ENCODE results near the gene KRT10. TPM values are rescaled to one million over a fixed set of nuclear protein-coding genes. Genes with fewer than 3 reads are reported as not detected.

The KRT10 gene
- total and polyA plus RNA-seq, 9 of the 15 experiments (the other 6 are each of a cell fraction or from before 2014, with no cell fraction given) = 47.0 to 179 (median 76.2) TPM

DNA sequence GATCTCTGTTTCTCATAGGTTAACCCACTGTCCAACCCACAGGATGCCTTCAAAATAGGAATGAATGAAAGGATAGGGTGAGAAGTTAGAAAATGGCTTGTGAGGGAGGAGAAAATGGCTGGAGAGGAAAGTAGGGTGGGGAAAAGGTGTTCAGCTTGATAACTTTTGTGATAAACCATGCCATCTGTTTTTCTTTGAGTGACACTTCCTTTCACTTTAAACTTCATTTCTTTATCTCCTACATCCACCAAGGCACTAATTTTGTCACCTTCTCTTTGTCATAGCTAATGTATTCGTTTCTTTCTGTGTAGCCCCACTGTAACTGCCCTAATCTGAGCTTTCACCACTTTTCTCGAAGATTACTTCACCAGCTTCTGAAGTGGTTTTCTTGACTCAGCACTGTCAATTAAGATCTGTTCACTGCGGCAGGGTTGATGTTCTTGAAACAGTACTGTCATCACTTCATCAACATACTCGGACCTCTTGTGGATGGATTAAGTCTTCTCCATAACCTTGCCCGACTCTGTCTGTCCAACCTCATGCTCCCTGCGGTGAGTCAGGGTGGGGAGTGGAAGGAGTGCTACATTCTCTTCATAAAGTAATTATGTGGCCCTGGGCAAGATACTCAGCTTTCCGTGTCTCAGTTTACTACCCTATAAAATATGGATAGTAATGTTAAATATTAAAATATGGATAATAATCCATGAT is 5.5 kb upstream of the KRT10 start (continued):
- TF ChIP-seq LEF1 (IDR thresholded peaks at IDR 0.05) (peak; percentile 100), ZNF12 (CRISPR knock-in tag; IDR thresholded peaks at IDR 0.05) (no peak), CHD1 (IDR thresholded peaks at IDR 0.05; ENCODE audit: low read length) (no peak), CBFA2T2 (conservative IDR thresholded peaks at IDR 0.05) (peak; percentile 98), ZFP36 (IDR thresholded peaks at IDR 0.05; ENCODE audit: low read depth, low read length, partially characterized antibody) (no peak), PML (IDR thresholded peaks at IDR 0.05; ENCODE audit: low read length) (peak; percentile 97), ETV1 (tag; conservative IDR thresholded peaks at IDR 0.05; ENCODE audit: low read depth) (peak; percentile 57), EHMT2 (IDR thresholded peaks at IDR 0.05) (peak; percentile 96), SREBF2 (CRISPR knock-in tag; IDR thresholded peaks at IDR 0.05) (no peak), RAD21 (CRISPR knock-in tag; conservative IDR thresholded peaks at IDR 0.05 in 1 of 2, IDR thresholded peaks at IDR 0.05 in 1 of 2) (peak in 1 of 2 experiments; percentile 44; a peak in 2 of 4 replicates), KLF6 (CRISPR knock-in tag; IDR thresholded peaks at IDR 0.05; ENCODE audit: borderline replicate concordance) (no peak)
- TF ChIP-seq, protein P1, sequence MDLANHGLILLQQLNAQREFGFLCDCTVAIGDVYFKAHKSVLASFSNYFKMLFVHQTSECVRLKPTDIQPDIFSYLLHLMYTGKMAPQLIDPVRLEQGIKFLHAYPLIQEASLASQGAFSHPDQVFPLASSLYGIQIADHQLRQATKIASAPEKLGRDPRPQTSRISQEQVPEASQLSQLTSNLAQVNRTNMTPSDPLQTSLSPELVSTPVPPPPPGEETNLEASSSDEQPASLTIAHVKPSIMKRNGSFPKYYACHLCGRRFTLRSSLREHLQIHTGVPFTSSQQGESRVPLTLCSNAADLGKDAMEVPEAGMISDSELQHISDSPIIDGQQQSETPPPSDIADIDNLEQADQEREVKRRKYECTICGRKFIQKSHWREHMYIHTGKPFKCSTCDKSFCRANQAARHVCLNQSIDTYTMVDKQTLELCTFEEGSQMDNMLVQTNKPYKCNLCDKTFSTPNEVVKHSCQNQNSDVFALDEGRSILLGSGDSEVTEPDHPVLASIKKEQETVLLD (IDR thresholded peaks at IDR 0.05) = peak; percentile 82; the same call in 1 of the 2 replicates
- TF ChIP-seq, protein P2, sequence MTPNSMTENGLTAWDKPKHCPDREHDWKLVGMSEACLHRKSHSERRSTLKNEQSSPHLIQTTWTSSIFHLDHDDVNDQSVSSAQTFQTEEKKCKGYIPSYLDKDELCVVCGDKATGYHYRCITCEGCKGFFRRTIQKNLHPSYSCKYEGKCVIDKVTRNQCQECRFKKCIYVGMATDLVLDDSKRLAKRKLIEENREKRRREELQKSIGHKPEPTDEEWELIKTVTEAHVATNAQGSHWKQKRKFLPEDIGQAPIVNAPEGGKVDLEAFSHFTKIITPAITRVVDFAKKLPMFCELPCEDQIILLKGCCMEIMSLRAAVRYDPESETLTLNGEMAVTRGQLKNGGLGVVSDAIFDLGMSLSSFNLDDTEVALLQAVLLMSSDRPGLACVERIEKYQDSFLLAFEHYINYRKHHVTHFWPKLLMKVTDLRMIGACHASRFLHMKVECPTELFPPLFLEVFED (CRISPR knock-in tag; conservative IDR thresholded peaks at IDR 0.05) = no peak
- TF ChIP-seq, protein P3, sequence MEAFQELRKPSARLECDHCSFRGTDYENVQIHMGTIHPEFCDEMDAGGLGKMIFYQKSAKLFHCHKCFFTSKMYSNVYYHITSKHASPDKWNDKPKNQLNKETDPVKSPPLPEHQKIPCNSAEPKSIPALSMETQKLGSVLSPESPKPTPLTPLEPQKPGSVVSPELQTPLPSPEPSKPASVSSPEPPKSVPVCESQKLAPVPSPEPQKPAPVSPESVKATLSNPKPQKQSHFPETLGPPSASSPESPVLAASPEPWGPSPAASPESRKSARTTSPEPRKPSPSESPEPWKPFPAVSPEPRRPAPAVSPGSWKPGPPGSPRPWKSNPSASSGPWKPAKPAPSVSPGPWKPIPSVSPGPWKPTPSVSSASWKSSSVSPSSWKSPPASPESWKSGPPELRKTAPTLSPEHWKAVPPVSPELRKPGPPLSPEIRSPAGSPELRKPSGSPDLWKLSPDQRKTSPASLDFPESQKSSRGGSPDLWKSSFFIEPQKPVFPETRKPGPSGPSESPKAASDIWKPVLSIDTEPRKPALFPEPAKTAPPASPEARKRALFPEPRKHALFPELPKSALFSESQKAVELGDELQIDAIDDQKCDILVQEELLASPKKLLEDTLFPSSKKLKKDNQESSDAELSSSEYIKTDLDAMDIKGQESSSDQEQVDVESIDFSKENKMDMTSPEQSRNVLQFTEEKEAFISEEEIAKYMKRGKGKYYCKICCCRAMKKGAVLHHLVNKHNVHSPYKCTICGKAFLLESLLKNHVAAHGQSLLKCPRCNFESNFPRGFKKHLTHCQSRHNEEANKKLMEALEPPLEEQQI (IDR thresholded peaks at IDR 0.05) = peak; percentile 91; the same call in 1 of the 2 replicates
